HEK293 (cell line): ENCODE results near the gene RCOR1.

Experiments
- ATF2 ChIP-seq: fragments of 450-650 bp; formaldehyde crosslinking; IDR thresholded peaks from 2 replicates; pipeline ENCODE4 v1.5.1; 2016; ENCODE audit warnings: missing biosample characterization, missing genetic modification characterization, low read depth
- BCL11B ChIP-seq: fragments of 450-650 bp; formaldehyde crosslinking; IDR thresholded peaks from 2 replicates; pipeline ENCODE4 v1.5.1; 2016; ENCODE audit warnings: low read depth, missing biosample characterization, missing genetic modification characterization
- EGR2 ChIP-seq: fragments of 450-650 bp; formaldehyde crosslinking; IDR thresholded peaks from 2 replicates; pipeline ENCODE4 v1.5.1; 2016; ENCODE audit warnings: low read depth, missing biosample characterization, missing genetic modification characterization
- GLIS1 ChIP-seq: fragments of 450-650 bp; formaldehyde crosslinking; IDR thresholded peaks from 2 replicates; pipeline ENCODE4 v1.5.1; 2016; ENCODE audit warnings: missing biosample characterization, missing genetic modification characterization
- HIC1 ChIP-seq: fragments of 450-650 bp; formaldehyde crosslinking; IDR thresholded peaks from 2 replicates; pipeline ENCODE4 v1.5.1; 2016; ENCODE audit warnings: missing biosample characterization, missing genetic modification characterization
- IKZF3 ChIP-seq: fragments of 450-650 bp; IDR thresholded peaks from 2 replicates; pipeline ENCODE4 v1.5.0; 2018; ENCODE audit warnings: missing biosample characterization, mild to moderate bottlenecking, missing genetic modification characterization, moderate library complexity
- OSR2 ChIP-seq: fragments of 450-650 bp; formaldehyde crosslinking; IDR thresholded peaks from 2 replicates; pipeline ENCODE4 v1.5.1; 2016; ENCODE audit warnings: missing biosample characterization, missing genetic modification characterization
- PBX3 ChIP-seq: sonication (generic); formaldehyde crosslinking; IDR thresholded peaks from 2 replicates; pipeline ENCODE4 v1.8.1; 2022; ENCODE audit warnings: mild to moderate bottlenecking, moderate library complexity, missing genetic modification reagents
- SP3 ChIP-seq: fragments of 450-650 bp; formaldehyde crosslinking; IDR thresholded peaks from 2 replicates; pipeline ENCODE4 v1.5.1; 2016; ENCODE audit warnings: missing biosample characterization, missing genetic modification characterization
- SP7 ChIP-seq: fragments of 450-650 bp; formaldehyde crosslinking; IDR thresholded peaks from 2 replicates; pipeline ENCODE4 v1.5.1; 2016; ENCODE audit warnings: missing biosample characterization, missing genetic modification characterization
- ZBTB20 ChIP-seq: fragments of 450-650 bp; formaldehyde crosslinking; IDR thresholded peaks from 2 replicates; pipeline ENCODE4 v1.5.1; 2016; ENCODE audit warnings: missing biosample characterization, missing genetic modification characterization
- ZBTB21 ChIP-seq: fragments of 450-650 bp; formaldehyde crosslinking; IDR thresholded peaks from 2 replicates; pipeline ENCODE4 v1.5.1; 2017; ENCODE audit warnings: missing biosample characterization, missing genetic modification characterization
- ZBTB26 ChIP-seq: fragments of 450-650 bp; formaldehyde crosslinking; optimal IDR thresholded peaks from 2 replicates; pipeline ENCODE3; 2016; ENCODE audit warnings: missing biosample characterization, mild to moderate bottlenecking, missing genetic modification characterization
- ZEB2 ChIP-seq: fragments of 450-650 bp; formaldehyde crosslinking; IDR thresholded peaks from 2 replicates; pipeline ENCODE4 v1.5.1; 2016; ENCODE audit warnings: missing biosample characterization, missing genetic modification characterization
- ZFP69B ChIP-seq: fragments of 450-650 bp; formaldehyde crosslinking; IDR thresholded peaks from 2 replicates; pipeline ENCODE4 v1.5.1; 2016; ENCODE audit warnings: missing biosample characterization, missing genetic modification characterization
- ZNF133 ChIP-seq: fragments of 450-650 bp; formaldehyde crosslinking; IDR thresholded peaks from 2 replicates; pipeline ENCODE4 v1.5.1; 2016; ENCODE audit warnings: missing biosample characterization, missing genetic modification characterization
- ZNF138 ChIP-seq: fragments of 450-650 bp; formaldehyde crosslinking; IDR thresholded peaks from 2 replicates; pipeline ENCODE4 v1.5.1; 2016; ENCODE audit warnings: missing biosample characterization, missing genetic modification characterization, borderline replicate concordance
- ZNF155 ChIP-seq: fragments of 450-650 bp; formaldehyde crosslinking; IDR thresholded peaks from 2 replicates; pipeline ENCODE4 v1.5.1; 2016; ENCODE audit warnings: missing biosample characterization, missing genetic modification characterization
- ZNF174 ChIP-seq: fragments of 450-650 bp; formaldehyde crosslinking; IDR thresholded peaks from 2 replicates; pipeline ENCODE4 v1.5.0; 2017; ENCODE audit warnings: missing biosample characterization, mild to moderate bottlenecking, missing genetic modification characterization
- ZNF248 ChIP-seq: fragments of 450-650 bp; formaldehyde crosslinking; IDR thresholded peaks from 2 replicates; pipeline ENCODE4 v1.5.1; 2017; ENCODE audit warnings: missing biosample characterization, missing genetic modification characterization
- ZNF26 ChIP-seq: fragments of 450-650 bp; formaldehyde crosslinking; IDR thresholded peaks from 2 replicates; pipeline ENCODE4 v1.5.1; 2016; ENCODE audit warnings: missing biosample characterization, missing genetic modification characterization
- ZNF341 ChIP-seq: fragments of 450-650 bp; formaldehyde crosslinking; IDR thresholded peaks from 2 replicates; pipeline ENCODE4; 2016; ENCODE audit warnings: low read depth, missing biosample characterization, missing genetic modification characterization
- ZNF48 ChIP-seq: fragments of 450-650 bp; formaldehyde crosslinking; IDR thresholded peaks from 2 replicates; pipeline ENCODE4 v1.5.1; 2016; ENCODE audit warnings: missing biosample characterization, missing genetic modification characterization
- ZNF558 ChIP-seq: fragments of 450-650 bp; formaldehyde crosslinking; IDR thresholded peaks from 2 replicates; pipeline ENCODE4 v1.5.1; 2016; ENCODE audit warnings: missing biosample characterization, missing genetic modification characterization
- ZNF580 ChIP-seq: fragments of 450-650 bp; formaldehyde crosslinking; IDR thresholded peaks from 2 replicates; pipeline ENCODE4 v1.5.1; 2016; ENCODE audit warnings: missing biosample characterization, missing genetic modification characterization
- ZNF677 ChIP-seq: fragments of 450-650 bp; IDR thresholded peaks from 2 replicates; pipeline ENCODE4 v1.5.0; 2018; ENCODE audit warnings: missing biosample characterization, mild to moderate bottlenecking, missing genetic modification characterization, moderate library complexity
- ZNF704 ChIP-seq: fragments of 450-650 bp; formaldehyde crosslinking; IDR thresholded peaks from 2 replicates; pipeline ENCODE4 v1.5.1; 2016; ENCODE audit warnings: missing biosample characterization, missing genetic modification characterization
- ZNF768 ChIP-seq: fragments of 450-650 bp; formaldehyde crosslinking; IDR thresholded peaks from 2 replicates; pipeline ENCODE4 v1.5.1; 2018; ENCODE audit warnings: missing biosample characterization, mild to moderate bottlenecking, missing genetic modification characterization
- ZNF830 ChIP-seq: fragments of 450-650 bp; IDR thresholded peaks from 2 replicates; pipeline ENCODE4 v1.5.0; 2018; ENCODE audit warnings: missing biosample characterization, missing genetic modification characterization, low read depth, mild to moderate bottlenecking, moderate library complexity
- ZSCAN5A ChIP-seq: fragments of 450-650 bp; formaldehyde crosslinking; IDR thresholded peaks from 2 replicates; pipeline ENCODE4 v1.5.1; 2016; ENCODE audit warnings: missing biosample characterization, missing genetic modification characterization

Gene RCOR1

GRCh38 chr14:102593061-102593824 lies 794 bp downstream of the RCOR1 start (continued):
- TF ChIP-seq ZNF26 (tag by site-specific recombination) (no peak), ZNF341 (tag by site-specific recombination) (peak; percentile 96), ZNF580 (no peak), IKZF3 (tag by site-specific recombination) (no peak), ZBTB26 (tag by site-specific recombination) (peak; percentile 82), BCL11B (tag by site-specific recombination) (peak; percentile 15; the same call in 1 of the 2 replicates), HIC1 (tag by site-specific recombination) (peak; percentile 71), ZFP69B (tag by site-specific recombination) (no peak), ZNF174 (tag by site-specific recombination) (no peak), ZEB2 (tag by site-specific recombination) (peak; percentile 91), ZNF248 (tag by site-specific recombination) (no peak), ZBTB21 (tag by site-specific recombination) (no peak), ZNF133 (tag by site-specific recombination) (no peak), SP3 (tag by site-specific recombination) (no peak), EGR2 (tag by site-specific recombination) (peak; percentile 55; the same call in 1 of the 2 replicates), ZNF677 (tag by site-specific recombination) (no peak), ZSCAN5A (no peak), OSR2 (tag by site-specific recombination) (no peak), ATF2 (tag by site-specific recombination) (no peak), ZNF558 (tag by site-specific recombination) (no peak), GLIS1 (tag by site-specific recombination) (peak; percentile 94), PBX3 (CRISPR knock-in tag) (no peak), ZNF768 (no peak), ZNF830 (no peak), ZNF48 (no peak), ZNF155 (tag by site-specific recombination) (no peak), ZNF704 (tag by site-specific recombination) (0 out of 2 replicates have a peak, but pooled peaks have one; percentile 70), ZNF138 (tag by site-specific recombination) (no peak), SP7 (tag by site-specific recombination) (0 out of 2 replicates have a peak, but pooled peaks have one; percentile 28), ZBTB20 (tag by site-specific recombination) (peak; percentile 72)
